Liver (tissue), 3 donors: ENCODE data around the gene ANKS1A.

ENCODE experiments used
- EGR1 ChIP-seq, 2 donors: IDR thresholded peaks; 2 replicates each; pipeline ENCODE4 v1.6.1; 2016 to 2018; ENCODE audit warnings: antibody characterized with exemption in 2 of 2, low read depth in 2 of 2
- HNF4G ChIP-seq: IDR thresholded peaks from 2 replicates; pipeline ENCODE4 v1.6.1; 2016; ENCODE audit warnings: antibody characterized with exemption
- RAD21 ChIP-seq, 2 donors: IDR thresholded peaks; 2 replicates each; pipeline ENCODE4 v1.6.1; 2016; ENCODE audit warnings: antibody characterized with exemption in 2 of 2, mild to moderate bottlenecking in 2 of 2
- TAF1 ChIP-seq: conservative IDR thresholded peaks from 2 replicates; pipeline ENCODE4 v1.6.1; 2016; ENCODE audit warnings: antibody characterized with exemption, mild to moderate bottlenecking
- TF ChIP-seq, protein P1 (sequence below): fragments of 150-350 bp; IDR thresholded peaks from 2 replicates; pipeline ENCODE4 v1.5.1; 2017; ENCODE audit warnings: improper control_type of control experiment, low read depth, low read length; ENCODE audit not compliant: missing input control
- TF ChIP-seq, protein P2 (sequence below): IDR thresholded peaks from 2 replicates; pipeline ENCODE4 v1.6.1; 2016; ENCODE audit warnings: antibody characterized with exemption, mild to moderate bottlenecking
- donor health status: healthy.
- donor health status: healthy.

DNA sequence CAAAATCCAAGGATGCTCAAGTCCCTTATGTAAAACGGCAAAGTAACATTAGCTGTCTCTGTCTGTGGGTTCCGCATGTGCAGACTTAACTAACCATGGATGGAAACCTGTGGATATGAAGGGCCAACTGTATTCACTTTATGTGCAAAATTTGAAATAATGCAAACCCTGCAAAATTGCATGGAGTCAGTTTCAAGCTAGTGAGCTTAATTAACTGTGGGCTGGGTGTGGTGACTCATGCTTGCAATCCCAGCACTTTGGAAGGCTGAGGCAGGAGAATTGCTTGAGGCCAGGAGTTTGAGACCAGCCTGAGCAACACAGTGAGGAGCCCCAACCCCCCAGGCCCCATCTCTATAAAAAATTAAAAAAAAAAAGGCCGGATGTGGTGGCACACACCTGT is 81.4 kb downstream of the ANKS1A start:
- TF ChIP-seq, protein P1, sequence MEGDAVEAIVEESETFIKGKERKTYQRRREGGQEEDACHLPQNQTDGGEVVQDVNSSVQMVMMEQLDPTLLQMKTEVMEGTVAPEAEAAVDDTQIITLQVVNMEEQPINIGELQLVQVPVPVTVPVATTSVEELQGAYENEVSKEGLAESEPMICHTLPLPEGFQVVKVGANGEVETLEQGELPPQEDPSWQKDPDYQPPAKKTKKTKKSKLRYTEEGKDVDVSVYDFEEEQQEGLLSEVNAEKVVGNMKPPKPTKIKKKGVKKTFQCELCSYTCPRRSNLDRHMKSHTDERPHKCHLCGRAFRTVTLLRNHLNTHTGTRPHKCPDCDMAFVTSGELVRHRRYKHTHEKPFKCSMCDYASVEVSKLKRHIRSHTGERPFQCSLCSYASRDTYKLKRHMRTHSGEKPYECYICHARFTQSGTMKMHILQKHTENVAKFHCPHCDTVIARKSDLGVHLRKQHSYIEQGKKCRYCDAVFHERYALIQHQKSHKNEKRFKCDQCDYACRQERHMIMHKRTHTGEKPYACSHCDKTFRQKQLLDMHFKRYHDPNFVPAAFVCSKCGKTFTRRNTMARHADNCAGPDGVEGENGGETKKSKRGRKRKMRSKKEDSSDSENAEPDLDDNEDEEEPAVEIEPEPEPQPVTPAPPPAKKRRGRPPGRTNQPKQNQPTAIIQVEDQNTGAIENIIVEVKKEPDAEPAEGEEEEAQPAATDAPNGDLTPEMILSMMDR: no peak
- TF ChIP-seq HNF4G (no peak), EGR1 (IDR thresholded peaks at IDR 0.05; ENCODE audit: low read depth in 2 of 2) (no peak), TAF1 (no peak), RAD21 (IDR thresholded peaks at IDR 0.05) (no peak)
- TF ChIP-seq, protein P2, sequence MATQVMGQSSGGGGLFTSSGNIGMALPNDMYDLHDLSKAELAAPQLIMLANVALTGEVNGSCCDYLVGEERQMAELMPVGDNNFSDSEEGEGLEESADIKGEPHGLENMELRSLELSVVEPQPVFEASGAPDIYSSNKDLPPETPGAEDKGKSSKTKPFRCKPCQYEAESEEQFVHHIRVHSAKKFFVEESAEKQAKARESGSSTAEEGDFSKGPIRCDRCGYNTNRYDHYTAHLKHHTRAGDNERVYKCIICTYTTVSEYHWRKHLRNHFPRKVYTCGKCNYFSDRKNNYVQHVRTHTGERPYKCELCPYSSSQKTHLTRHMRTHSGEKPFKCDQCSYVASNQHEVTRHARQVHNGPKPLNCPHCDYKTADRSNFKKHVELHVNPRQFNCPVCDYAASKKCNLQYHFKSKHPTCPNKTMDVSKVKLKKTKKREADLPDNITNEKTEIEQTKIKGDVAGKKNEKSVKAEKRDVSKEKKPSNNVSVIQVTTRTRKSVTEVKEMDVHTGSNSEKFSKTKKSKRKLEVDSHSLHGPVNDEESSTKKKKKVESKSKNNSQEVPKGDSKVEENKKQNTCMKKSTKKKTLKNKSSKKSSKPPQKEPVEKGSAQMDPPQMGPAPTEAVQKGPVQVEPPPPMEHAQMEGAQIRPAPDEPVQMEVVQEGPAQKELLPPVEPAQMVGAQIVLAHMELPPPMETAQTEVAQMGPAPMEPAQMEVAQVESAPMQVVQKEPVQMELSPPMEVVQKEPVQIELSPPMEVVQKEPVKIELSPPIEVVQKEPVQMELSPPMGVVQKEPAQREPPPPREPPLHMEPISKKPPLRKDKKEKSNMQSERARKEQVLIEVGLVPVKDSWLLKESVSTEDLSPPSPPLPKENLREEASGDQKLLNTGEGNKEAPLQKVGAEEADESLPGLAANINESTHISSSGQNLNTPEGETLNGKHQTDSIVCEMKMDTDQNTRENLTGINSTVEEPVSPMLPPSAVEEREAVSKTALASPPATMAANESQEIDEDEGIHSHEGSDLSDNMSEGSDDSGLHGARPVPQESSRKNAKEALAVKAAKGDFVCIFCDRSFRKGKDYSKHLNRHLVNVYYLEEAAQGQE: no peak
